ENCODE measurements around the gene ARTN.

ARTN gene

DNA sequence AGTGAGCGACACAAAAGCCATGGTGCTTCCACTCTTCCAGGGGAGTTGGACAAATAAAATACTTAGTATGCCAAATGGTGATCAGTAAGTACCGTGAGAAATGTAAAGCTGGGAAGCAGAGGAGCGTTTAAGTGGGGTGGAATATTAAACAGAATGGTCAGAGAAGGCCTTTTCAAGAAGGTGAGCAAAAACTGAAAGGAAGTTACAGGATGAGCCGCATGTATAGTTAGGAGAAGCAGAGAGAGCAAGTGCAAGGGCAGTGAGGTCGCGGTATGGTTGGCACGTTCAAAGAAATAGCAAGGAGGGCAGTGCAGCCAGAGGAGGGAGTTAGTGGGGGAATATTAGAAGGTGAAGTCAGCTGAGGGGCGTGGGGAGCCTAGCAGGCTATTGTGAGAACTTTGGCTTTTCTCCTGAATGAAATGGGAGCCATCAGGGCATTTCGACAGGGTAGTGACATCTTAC is 40.4 kb downstream of the ARTN start:
- no peak for DNase-seq

- DNase-seq = peak; percentile 95
These were observed 41.0 kb downstream of the ARTN start, which contains the start of gene ATP6V0B for GRCh38 chr1:43974443-43975248. ATP6V0B (plus strand) TSS chr1:43974960; CDS start chr1:43975041, 81 bp downstream.

DNA sequence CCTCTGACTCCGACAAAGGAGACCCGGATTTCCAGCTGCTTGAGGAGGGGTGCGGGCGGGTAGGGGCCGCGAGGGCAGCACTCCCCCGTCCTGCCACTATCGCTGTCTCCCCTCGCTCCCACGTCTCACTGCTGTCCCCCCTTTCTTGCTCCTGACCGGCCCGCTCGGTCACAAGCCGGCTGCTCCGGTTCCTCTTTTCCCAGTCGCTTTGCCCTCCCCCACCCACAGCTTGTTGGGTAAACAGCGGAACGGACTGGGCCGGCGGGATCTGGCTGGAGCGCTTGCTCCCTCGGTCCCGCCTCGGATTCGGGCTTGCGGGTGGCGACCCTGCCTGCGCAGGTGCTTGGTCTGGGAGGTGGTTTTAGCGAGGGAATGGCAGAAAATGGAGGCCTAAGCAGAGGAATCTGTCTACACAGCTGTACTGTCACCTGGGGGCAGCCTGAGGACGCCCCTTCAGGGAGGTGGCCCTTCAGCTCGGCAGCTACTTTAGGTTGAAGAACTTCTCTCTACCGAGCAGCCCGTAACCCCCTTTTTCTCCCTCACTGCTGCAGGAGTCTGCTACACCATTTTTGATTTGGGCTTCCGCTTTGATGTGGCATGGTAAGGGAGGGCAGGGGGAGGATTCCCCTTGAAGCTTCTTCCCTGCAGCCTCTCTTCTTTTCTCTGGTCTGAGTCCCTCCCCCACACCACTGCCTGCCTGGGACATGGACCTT is 41.8 kb downstream of the ARTN start:
- DNase-seq = no peak

DNA sequence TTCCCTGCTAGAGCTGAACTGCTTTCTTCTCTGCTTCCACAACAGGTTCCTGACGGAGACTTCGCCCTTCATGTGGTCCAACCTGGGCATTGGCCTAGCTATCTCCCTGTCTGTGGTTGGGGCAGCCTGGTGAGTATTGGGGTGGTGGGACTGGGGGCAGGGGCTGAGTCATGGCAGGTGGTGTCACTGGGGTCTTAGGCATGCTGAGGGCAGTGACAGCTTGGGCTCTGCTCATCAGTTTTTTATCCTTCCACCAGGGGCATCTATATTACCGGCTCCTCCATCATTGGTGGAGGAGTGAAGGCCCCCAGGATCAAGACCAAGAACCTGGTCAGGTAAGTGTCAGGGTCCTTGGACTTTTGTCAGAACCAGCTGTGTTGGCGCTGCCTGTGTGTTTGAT is 42.4 kb downstream of the ARTN start:
- no peak for DNase-seq

- DNase-seq = no peak
These were observed 43.3 kb downstream of the ARTN start for GRCh38 chr1:43976890-43977289.

DNA sequence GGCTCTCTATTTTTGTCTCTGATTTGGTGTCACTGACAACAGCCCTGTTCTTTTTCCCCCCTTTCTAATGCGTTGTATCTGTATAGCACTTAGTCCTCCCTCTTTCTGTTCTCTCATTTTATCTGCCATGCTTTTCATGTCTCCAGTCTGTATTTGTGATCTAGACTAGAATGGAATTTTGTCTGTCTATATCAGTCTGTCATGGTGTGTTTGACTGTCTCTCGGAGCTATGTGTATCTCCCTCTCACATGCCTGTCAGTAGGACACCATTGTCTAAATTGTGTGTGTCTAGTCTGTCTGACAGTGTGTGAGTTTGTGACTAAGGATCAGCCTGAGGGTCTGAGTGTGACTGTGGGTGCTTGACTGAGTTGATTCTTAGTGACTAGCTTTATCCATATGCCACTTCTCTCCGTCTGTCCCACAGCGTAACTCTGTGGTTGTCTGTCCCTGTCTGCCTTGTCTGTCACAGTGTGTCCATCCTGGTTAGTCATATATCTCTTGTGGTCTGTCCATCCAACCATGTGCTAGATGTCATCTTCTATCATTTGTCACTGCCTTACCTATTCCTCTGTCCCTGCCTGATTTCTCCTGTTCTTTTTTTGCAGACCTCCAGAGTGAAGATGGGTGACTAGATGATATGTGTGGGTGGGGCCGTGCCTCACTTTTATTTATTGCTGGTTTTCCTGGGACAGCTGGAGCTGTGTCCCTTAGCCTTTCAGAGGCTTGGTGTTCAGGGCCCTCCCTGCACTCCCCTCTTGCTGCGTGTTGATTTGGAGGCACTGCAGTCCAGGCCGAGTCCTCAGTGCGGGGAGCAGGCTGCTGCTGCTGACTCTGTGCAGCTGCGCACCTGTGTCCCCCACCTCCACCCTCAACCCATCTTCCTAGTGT is 44.0 kb downstream of the ARTN start:
- DNase-seq = no peak

DNA sequence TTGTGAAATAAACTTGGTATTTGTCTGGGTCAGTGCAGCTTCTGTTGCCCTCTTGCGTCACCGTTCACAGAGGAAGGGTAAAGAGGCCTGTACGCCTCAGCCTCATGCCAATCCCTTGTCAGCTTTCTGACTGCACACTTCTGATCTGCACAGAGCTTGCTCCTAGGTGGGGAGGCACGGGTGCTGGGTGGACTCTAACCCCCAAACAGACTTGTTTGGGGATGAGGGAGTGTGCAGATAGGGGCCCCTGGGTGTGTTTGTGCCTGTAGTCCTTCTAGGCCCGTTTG is 44.6 kb downstream of the ARTN start:
- DNase-seq = no peak

- DNase-seq = peak; percentile 42
These were observed 45.1 kb downstream of the ARTN start, which contains the start of gene B4GALT2 for GRCh38 chr1:43978551-43979260. B4GALT2 (plus strand) TSS chr1:43979210; CDS start chr1:43981161, 1,951 bp downstream.

GRCh38 chr1:43979261-43979527 is 45.6 kb downstream of the ARTN start:
- no peak for DNase-seq

GRCh38 chr1:43979528-43980254 is 46.1 kb downstream of the ARTN start:
- DNase-seq = peak; percentile 53

GRCh38 chr1:43980255-43981134 is 46.9 kb downstream of the ARTN start:
- DNase-seq = peak; percentile 42

DNA sequence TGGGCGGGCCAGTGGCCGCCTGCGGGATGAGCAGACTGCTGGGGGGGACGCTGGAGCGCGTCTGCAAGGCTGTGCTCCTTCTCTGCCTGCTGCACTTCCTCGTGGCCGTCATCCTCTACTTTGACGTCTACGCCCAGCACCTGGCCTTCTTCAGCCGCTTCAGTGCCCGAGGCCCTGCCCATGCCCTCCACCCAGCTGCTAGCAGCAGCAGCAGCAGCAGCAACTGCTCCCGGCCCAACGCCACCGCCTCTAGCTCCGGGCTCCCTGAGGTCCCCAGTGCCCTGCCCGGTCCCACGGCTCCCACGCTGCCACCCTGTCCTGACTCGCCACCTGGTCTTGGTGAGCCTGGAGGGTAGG is 47.5 kb downstream of the ARTN start:
- DNase-seq = no peak

DNA sequence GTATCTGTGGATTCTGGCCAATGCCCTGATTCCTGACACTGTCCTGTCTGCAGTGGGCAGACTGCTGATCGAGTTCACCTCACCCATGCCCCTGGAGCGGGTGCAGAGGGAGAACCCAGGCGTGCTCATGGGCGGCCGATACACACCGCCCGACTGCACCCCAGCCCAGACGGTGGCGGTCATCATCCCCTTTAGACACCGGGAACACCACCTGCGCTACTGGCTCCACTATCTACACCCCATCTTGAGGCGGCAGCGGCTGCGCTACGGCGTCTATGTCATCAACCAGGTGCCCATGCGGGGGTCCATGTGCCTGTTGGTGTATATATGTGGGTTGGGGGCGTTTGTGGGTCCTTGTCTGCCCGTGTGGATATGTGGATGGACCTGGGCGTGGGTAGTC is 48.0 kb downstream of the ARTN start:
- DNase-seq = no peak

DNA sequence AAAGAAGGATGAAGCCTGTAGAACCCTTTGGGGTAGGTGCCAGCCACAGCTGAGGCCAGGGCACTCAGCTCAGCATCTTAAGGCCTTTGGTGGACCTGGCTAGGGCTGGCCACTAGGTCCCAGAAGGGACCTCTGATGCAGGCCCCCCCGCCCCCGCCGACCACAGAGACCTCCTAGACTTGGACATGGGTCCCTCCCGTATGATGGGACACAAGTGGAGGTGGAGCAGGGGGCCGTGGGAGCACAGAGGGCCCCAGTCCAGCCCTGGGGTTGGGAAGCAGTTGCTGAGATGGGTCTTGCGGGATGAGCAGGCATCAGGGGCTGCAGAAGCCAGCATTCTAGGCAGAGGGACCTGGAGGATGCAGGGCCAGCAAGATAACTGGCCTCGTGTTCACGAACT is 48.6 kb downstream of the ARTN start:
- no peak for DNase-seq

GRCh38 chr1:43982808-43983207 is 49.2 kb downstream of the ARTN start:
- no peak for DNase-seq

DNA sequence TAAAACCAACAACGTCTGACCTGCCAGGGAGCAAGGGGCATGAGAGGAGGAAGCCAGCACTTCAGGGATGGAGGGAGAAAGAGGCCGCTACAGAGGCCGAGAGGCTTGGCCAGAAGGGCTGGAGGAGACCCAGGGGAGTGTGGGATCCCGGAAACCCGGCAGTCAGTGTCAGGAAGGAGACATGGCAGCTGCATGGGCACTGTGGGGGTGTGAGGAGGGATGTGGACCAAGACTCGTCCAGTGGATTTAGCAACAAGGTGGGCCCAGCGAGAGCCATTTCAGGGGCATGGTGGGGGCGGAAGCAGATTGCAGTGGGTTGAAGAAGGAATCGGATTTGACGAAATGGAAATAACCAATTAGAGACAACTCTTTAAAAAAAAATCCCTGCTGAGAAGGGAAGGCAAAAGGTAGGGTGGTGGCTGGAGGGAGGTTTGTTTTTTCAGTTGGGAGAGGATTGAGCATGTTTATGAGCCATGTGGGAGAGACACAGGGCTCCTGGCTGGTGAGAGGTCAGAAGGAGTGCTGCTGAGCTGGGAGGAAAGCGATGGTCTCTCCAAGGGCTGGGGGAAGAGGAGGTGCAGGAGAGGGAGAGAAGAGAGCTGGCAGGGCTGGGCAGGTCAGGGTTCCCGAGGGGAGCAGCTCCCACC is 49.8 kb downstream of the ARTN start:
- DNase-seq = no peak

GRCh38 chr1:43984855-43985254 is 51.3 kb downstream of the ARTN start:
- DNase-seq = no peak

GRCh38 chr1:43985984-43986595 is 52.5 kb downstream of the ARTN start:
- DNase-seq = no peak

DNA sequence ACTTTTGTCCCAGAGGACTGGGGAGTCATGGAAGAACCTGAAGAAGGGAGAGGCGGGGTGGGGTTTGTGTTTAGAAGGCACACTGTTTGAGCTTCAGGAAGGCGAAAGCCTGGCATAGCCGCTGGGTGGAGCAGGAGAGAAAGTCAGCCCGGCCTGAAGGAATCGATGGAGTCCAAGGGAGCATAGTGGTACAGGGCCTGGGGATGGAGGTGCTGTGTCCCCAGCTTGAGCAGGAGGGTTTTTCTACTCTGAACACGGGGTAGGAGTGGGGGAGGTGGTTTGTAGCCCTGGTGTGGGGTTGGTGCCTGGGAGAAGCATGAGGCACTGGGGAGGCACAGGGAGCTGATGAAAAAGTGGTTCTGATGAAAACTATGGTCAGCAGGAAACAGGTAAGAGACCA is 53.1 kb downstream of the ARTN start:
- no peak for DNase-seq
